Sigmoid colon (tissue), 7 donors: ENCODE data around the gene GRIK4. TPM values are rescaled to one million over a fixed set of nuclear protein-coding genes. Genes with fewer than 3 reads are reported as not detected.

Source experiments
- DNase-seq: peaks from one replicate; pipeline ENCODE4 v3.0.0-alpha.2; 2019
- H3K27ac ChIP-seq, 4 donors: fragments of 200-600 bp; sonication (generic); one replicate each; pipeline ENCODE4 v1.5.1; 2016 to 2019; ENCODE audit warnings: mild to moderate bottlenecking in 1 of 4
- H3K27me3 ChIP-seq, 3 donors: fragments of 200-600 bp; sonication (generic); one replicate each; pipeline ENCODE4 v1.5.1; 2019; ENCODE audit warnings: mild to moderate bottlenecking in 1 of 3
- H3K36me3 ChIP-seq, 4 donors: fragments of 200-600 bp; sonication (generic); one replicate each; pipeline ENCODE4 v1.5.1; 2016 to 2019
- H3K4me1 ChIP-seq, 4 donors: fragments of 200-600 bp; sonication (generic); one replicate each; pipeline ENCODE4 v1.5.1; 2017 to 2019
- H3K4me3 ChIP-seq, 4 donors: fragments of 200-600 bp; sonication (generic); one replicate each; pipeline ENCODE4 v1.5.1; 2017 to 2019; ENCODE audit warnings: mild to moderate bottlenecking in 2 of 4, moderate library complexity in 1 of 4
- H3K9me3 ChIP-seq, 4 donors: fragments of 200-600 bp in 3 of 4; sonication (generic) in 3 of 4; one replicate each; pipeline versions ENCODE4 v1.5.1 to v1.6.1; 2013 to 2019
- CTCF ChIP-seq, 4 experiments: fragments of 450-650 bp in 3 of 4; fragments of 200-600 bp in 1 of 4; IDR thresholded peaks; one replicate each; pipeline ENCODE4 v1.5.1; 2016 to 2019; ENCODE audit warnings: antibody characterized with exemption in 4 of 4, mild to moderate bottlenecking in 3 of 4, moderate library complexity in 2 of 4
- EP300 ChIP-seq, 4 donors: sonication (generic); formaldehyde crosslinking; IDR thresholded peaks; one replicate each; pipeline ENCODE4 v1.6.1; 2017; ENCODE audit warnings: antibody characterized with exemption in 4 of 4
- POLR2A ChIP-seq, 2 donors: fragments of 450-650 bp; IDR thresholded peaks; one replicate each; pipeline ENCODE4 v1.6.1; 2016; ENCODE audit warnings: antibody characterized with exemption in 2 of 2, mild to moderate bottlenecking in 2 of 2, moderate library complexity in 2 of 2
- POLR2AphosphoS5 ChIP-seq, 4 donors: sonication (generic); formaldehyde crosslinking; IDR thresholded peaks; one replicate each; pipeline ENCODE4 v1.6.1; 2017; ENCODE audit warnings: antibody characterized with exemption in 4 of 4
- WGBS, 2 donors: extraction: QIAGEN DNeasy Blood & Tissue Kit; methylation state at CpG; one replicate each; pipeline ENCODE4 v1.1.7; 2013; 5-methylcytosine and 5-hydroxymethylcytosine counted together
- intact Hi-C: fragments of 100-400 bp; cut with DNase I; formaldehyde crosslinking; loops from one replicate; pipeline ENCODE4 v1.15.1; 2023
- polyA plus RNA-seq, 3 donors: library from polyadenylated mRNA; stranded (reverse); fragments of 200-250 nt; gene quantifications; one replicate each; pipeline ENCODE4 v1.2.3, GENCODE V29; 2013
- total RNA-seq, 4 donors: library from RNA; depleted of rRNA; stranded (reverse); fragments of >200 nt; gene quantifications; one replicate each; pipeline ENCODE4 v1.1.0, GENCODE V29; 2016
- donor health status: healthy with polysubstance abuse.
- donor health status: Bipolar disorder and iron deficiency.
- donor health status: healthy.

Gene GRIK4
- total and polyA plus RNA-seq, 7 donors, result 0.10 to 0.36 (median 0.27) TPM; not detected in 4

GRCh38 chr11:120914601-120915000 lies 403.1 kb downstream of the GRIK4 start:
- no peak for TF ChIP-seq POLR2AphosphoS5 (IDR thresholded peaks at IDR 0.05)
- no peak for TF ChIP-seq POLR2A (IDR thresholded peaks at IDR 0.05)
- TF ChIP-seq CTCF (IDR thresholded peaks at IDR 0.05), result no peak
- no peak for TF ChIP-seq EP300 (IDR thresholded peaks at IDR 0.05)
- Histone ChIP-seq H3K9me3 (no peaks in the 10 kb centered on the region), H3K27ac (no peak overlapping the region), H3K27me3 (no peaks in the 10 kb centered on the region), H3K4me1 (no peaks in the 10 kb centered on the region), H3K36me3 (no peaks in the 10 kb centered on the region), H3K4me3 (no peak overlapping the region)
- WGBS, 2 donors, result 9 to 52% methylated on average over 4 of the region's 4 CpGs
- DNase-seq, result no peak
- intact Hi-C loops, result no loop called here

GRCh38 chr11:120917559-120918239 lies 406.2 kb downstream of the GRIK4 start:
- Histone ChIP-seq H3K4me3 (no peak overlapping the region), H3K4me1 (no peaks in the 10 kb centered on the region), H3K27ac (no peak overlapping the region), H3K27me3 (no peaks in the 10 kb centered on the region), H3K36me3 (no peaks in the 10 kb centered on the region), H3K9me3 (no peaks in the 10 kb centered on the region)
- TF ChIP-seq POLR2A (IDR thresholded peaks at IDR 0.05) (no peak), EP300 (IDR thresholded peaks at IDR 0.05) (no peak), CTCF (IDR thresholded peaks at IDR 0.05) (no peak), POLR2AphosphoS5 (IDR thresholded peaks at IDR 0.05) (no peak)
- WGBS, 2 donors, result 72 to 79% methylated on average over 6 of the region's 6 CpGs
- intact Hi-C loops, result no loop called here
- no peak for DNase-seq

- no peaks in the 10 kb centered on the region for H3K36me3 ChIP-seq
- no peak for DNase-seq
- intact Hi-C loops, result no loop called here
These were observed 406.7 kb downstream of the GRIK4 start for GRCh38 chr11:120918257-120918656.

GRCh38 chr11:120919045-120919444 lies 407.5 kb downstream of the GRIK4 start:
- no peaks in the 10 kb centered on the region for H3K36me3 ChIP-seq
- no peak for DNase-seq
- H3K27ac ChIP-seq, result no peak overlapping the region
- no peak overlapping the region for H3K4me3 ChIP-seq
- no peaks in the 10 kb centered on the region for H3K4me1 ChIP-seq
- no peaks in the 10 kb centered on the region for H3K9me3 ChIP-seq
- TF ChIP-seq POLR2AphosphoS5 (IDR thresholded peaks at IDR 0.05) (no peak), CTCF (IDR thresholded peaks at IDR 0.05) (no peak), EP300 (IDR thresholded peaks at IDR 0.05) (no peak), POLR2A (IDR thresholded peaks at IDR 0.05) (no peak)
- 89 to 90% methylated on average over 7 of the region's 7 CpGs for WGBS, 2 donors
- intact Hi-C loops, result no loop called here
- H3K27me3 ChIP-seq, result no peaks in the 10 kb centered on the region

More at GRCh38 chr11:120918257-120918656, 406.7 kb downstream of the GRIK4 start:
- H3K27me3 ChIP-seq, result no peaks in the 10 kb centered on the region
- no peaks in the 10 kb centered on the region for H3K4me1 ChIP-seq
- no peaks in the 10 kb centered on the region for H3K9me3 ChIP-seq
- TF ChIP-seq POLR2A (IDR thresholded peaks at IDR 0.05), result no peak
- no peak for TF ChIP-seq CTCF (IDR thresholded peaks at IDR 0.05)
- TF ChIP-seq EP300 (IDR thresholded peaks at IDR 0.05), result no peak
- TF ChIP-seq POLR2AphosphoS5 (IDR thresholded peaks at IDR 0.05), result no peak
- H3K27ac ChIP-seq, result no peak overlapping the region
- H3K4me3 ChIP-seq, result no peak overlapping the region
- WGBS, 2 donors, result 70 to 71% methylated on average over 3 of the region's 3 CpGs

- intact Hi-C loops, result no loop called here
- Histone ChIP-seq H3K4me3 (no peak overlapping the region), H3K27ac (no peak overlapping the region), H3K4me1 (no peaks in the 10 kb centered on the region), H3K9me3 (no peaks in the 10 kb centered on the region), H3K27me3 (no peaks in the 10 kb centered on the region), H3K36me3 (no peaks in the 10 kb centered on the region)
- 69 to 75% methylated on average over 5 of the region's 5 CpGs for WGBS, 2 donors
- no peak for DNase-seq
- TF ChIP-seq EP300 (IDR thresholded peaks at IDR 0.05) (no peak), POLR2A (IDR thresholded peaks at IDR 0.05) (no peak), CTCF (IDR thresholded peaks at IDR 0.05) (no peak), POLR2AphosphoS5 (IDR thresholded peaks at IDR 0.05) (no peak)
These were observed 408.0 kb downstream of the GRIK4 start for GRCh38 chr11:120919566-120919965.
